HEK293T (cell line): Measurements from ENCODE around the gene STAB1.

Source experiments
- CTCF ChIA-PET: fragments of 350-600 bp; formaldehyde crosslinking; extraction: SDS; loops from one replicate; lab custom pipeline; 2021; ENCODE audit warnings: antibody characterized with exemption, inconsistent platforms; lab: Yijun Ruan, JAX
- POLR2A ChIA-PET: fragments of 350-600 bp; formaldehyde crosslinking; extraction: SDS; loops from one replicate; lab custom pipeline; 2020; ENCODE audit warnings: antibody characterized with exemption, inconsistent platforms; lab: Yijun Ruan, JAX
- DNase-seq: peaks from one replicate; pipeline ENCODE4 v3.0.0; 2012; ENCODE audit warnings: mixed read lengths; ENCODE audit errors: extremely low spot score
- ARNT ChIP-seq: fragments of 450-650 bp; IDR thresholded peaks from 2 replicates; pipeline ENCODE4 v1.6.1; 2017; ENCODE audit warnings: mild to moderate bottlenecking
- BHLHE40 ChIP-seq: fragments of 450-650 bp; IDR thresholded peaks from 2 replicates; pipeline ENCODE4 v1.6.1; 2016; ENCODE audit warnings: mild to moderate bottlenecking, moderate library complexity, borderline replicate concordance
- CTBP1 ChIP-seq: fragments of 450-650 bp; IDR thresholded peaks from 2 replicates; pipeline ENCODE4 v1.6.1; 2016; ENCODE audit warnings: borderline replicate concordance
- ELF4 ChIP-seq: fragments of 450-650 bp; IDR thresholded peaks from 2 replicates; pipeline ENCODE4 v1.6.1; 2017; ENCODE audit warnings: antibody characterized with exemption
- FOXA1 ChIP-seq: fragments of 450-650 bp; IDR thresholded peaks from 2 replicates; pipeline ENCODE4 v1.6.1; 2016; ENCODE audit warnings: mild to moderate bottlenecking
- FOXK2 ChIP-seq: fragments of 450-650 bp; IDR thresholded peaks from 2 replicates; pipeline ENCODE4 v1.6.1; 2016; ENCODE audit warnings: mild to moderate bottlenecking
- FOXM1 ChIP-seq: fragments of 450-650 bp; IDR thresholded peaks from 2 replicates; pipeline ENCODE4 v1.6.1; 2017; ENCODE audit warnings: mild to moderate bottlenecking, borderline replicate concordance
- HDGF ChIP-seq: fragments of 450-650 bp; IDR thresholded peaks from 2 replicates; pipeline ENCODE4 v1.6.1; 2017; ENCODE audit warnings: antibody characterized with exemption, borderline replicate concordance
- L3MBTL2 ChIP-seq: fragments of 450-650 bp; conservative IDR thresholded peaks from 2 replicates; pipeline ENCODE4 v1.6.1; 2016; ENCODE audit warnings: mild to moderate bottlenecking
- LEF1 ChIP-seq: fragments of 450-650 bp; IDR thresholded peaks from 2 replicates; pipeline ENCODE4 v1.6.1; 2017; ENCODE audit warnings: mild to moderate bottlenecking, borderline replicate concordance
- NFRKB ChIP-seq: fragments of 450-650 bp; IDR thresholded peaks from 2 replicates; pipeline ENCODE4 v1.6.1; 2016; ENCODE audit warnings: mild to moderate bottlenecking, moderate library complexity
- PKNOX1 ChIP-seq: fragments of 450-650 bp; IDR thresholded peaks from 2 replicates; pipeline ENCODE4 v1.6.1; 2016
- SP1 ChIP-seq: fragments of 450-650 bp; IDR thresholded peaks from 2 replicates; pipeline ENCODE4 v1.6.1; 2017
- SUZ12 ChIP-seq: fragments of 450-650 bp; IDR thresholded peaks from 2 replicates; pipeline ENCODE4 v1.6.1; 2016; ENCODE audit warnings: mild to moderate bottlenecking
- TARDBP ChIP-seq: fragments of 450-650 bp; IDR thresholded peaks from 2 replicates; pipeline ENCODE4 v1.6.1; 2016
- ZNF384 ChIP-seq: fragments of 450-650 bp; IDR thresholded peaks from 2 replicates; pipeline ENCODE4 v1.6.1; 2016

STAB1 gene, protein sequence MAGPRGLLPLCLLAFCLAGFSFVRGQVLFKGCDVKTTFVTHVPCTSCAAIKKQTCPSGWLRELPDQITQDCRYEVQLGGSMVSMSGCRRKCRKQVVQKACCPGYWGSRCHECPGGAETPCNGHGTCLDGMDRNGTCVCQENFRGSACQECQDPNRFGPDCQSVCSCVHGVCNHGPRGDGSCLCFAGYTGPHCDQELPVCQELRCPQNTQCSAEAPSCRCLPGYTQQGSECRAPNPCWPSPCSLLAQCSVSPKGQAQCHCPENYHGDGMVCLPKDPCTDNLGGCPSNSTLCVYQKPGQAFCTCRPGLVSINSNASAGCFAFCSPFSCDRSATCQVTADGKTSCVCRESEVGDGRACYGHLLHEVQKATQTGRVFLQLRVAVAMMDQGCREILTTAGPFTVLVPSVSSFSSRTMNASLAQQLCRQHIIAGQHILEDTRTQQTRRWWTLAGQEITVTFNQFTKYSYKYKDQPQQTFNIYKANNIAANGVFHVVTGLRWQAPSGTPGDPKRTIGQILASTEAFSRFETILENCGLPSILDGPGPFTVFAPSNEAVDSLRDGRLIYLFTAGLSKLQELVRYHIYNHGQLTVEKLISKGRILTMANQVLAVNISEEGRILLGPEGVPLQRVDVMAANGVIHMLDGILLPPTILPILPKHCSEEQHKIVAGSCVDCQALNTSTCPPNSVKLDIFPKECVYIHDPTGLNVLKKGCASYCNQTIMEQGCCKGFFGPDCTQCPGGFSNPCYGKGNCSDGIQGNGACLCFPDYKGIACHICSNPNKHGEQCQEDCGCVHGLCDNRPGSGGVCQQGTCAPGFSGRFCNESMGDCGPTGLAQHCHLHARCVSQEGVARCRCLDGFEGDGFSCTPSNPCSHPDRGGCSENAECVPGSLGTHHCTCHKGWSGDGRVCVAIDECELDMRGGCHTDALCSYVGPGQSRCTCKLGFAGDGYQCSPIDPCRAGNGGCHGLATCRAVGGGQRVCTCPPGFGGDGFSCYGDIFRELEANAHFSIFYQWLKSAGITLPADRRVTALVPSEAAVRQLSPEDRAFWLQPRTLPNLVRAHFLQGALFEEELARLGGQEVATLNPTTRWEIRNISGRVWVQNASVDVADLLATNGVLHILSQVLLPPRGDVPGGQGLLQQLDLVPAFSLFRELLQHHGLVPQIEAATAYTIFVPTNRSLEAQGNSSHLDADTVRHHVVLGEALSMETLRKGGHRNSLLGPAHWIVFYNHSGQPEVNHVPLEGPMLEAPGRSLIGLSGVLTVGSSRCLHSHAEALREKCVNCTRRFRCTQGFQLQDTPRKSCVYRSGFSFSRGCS (N-terminal part only)

DNA sequence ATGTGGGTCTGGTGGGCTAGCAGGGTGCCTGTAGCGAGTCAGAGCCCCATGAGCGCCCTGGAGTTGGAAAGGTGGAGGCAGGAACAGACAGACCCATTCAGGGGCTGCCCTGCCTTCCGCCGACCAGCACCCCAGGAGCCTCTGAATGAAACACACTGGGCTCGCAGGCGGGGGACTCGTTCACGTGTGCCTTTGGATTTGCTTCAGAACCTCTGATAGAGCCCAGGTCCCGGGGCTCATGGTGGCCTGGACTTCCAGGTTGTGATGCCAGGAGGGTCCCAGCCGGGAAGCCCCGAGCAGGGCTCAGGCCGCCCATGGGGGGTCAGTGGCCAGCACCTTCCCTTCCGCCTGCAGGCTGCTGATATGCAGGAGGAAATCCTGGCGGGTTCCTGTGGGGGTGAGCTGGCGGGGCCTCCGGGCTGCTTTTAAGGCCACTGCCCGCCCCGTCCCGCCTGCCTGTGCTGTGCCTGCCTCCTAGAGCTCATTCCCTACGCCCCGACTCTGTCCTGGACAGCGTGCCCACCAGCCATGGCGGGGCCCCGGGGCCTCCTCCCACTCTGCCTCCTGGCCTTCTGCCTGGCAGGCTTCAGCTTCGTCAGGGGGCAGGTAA is at the start of gene STAB1:
Gene STAB1 (plus strand): TSS at position 453 of the 610 bp plus-strand sequence. CDS start 76 bp downstream, at position 529.
- CTCF ChIA-PET, result no interaction called here
- TF ChIP-seq FOXK2, result no peak
- no peak for TF ChIP-seq BHLHE40
- no peak for TF ChIP-seq L3MBTL2
- TF ChIP-seq CTBP1, result no peak
- no peak for TF ChIP-seq HDGF
- no peak for TF ChIP-seq SUZ12
- no peak for TF ChIP-seq NFRKB
- no peak for TF ChIP-seq PKNOX1
- no peak for TF ChIP-seq LEF1
- no peak for TF ChIP-seq FOXA1
- no peak for TF ChIP-seq ZNF384
- no peak for TF ChIP-seq SP1
- no peak for DNase-seq
- POLR2A ChIA-PET, result no interaction called here

DNA sequence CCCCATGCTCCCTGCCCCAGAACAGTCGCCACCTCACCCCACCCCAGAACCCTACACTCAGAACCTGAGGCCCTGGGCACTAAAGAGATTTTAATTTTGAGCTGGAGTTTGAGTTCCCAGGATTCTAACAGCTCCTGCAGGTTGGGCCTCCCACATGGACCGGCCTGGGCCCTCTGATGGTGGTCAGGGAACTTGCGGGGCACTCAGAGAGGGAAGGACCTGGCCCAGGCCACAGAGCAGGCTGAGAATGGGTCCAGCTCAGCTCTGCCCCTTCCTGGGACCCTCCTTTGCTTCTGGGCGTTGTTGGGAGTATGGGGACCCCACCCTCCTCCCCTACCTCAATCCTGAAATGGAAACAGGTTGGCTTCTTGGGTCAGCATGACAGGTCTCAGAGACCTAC is 49.1 kb upstream of the STAB1 start:
- TF ChIP-seq SP1, result no peak
- no peak for TF ChIP-seq TARDBP
- no peak for TF ChIP-seq BHLHE40
- no peak for TF ChIP-seq HDGF
- TF ChIP-seq ARNT, result no peak
- TF ChIP-seq CTBP1, result no peak
- TF ChIP-seq FOXK2, result no peak
- TF ChIP-seq ELF4, result no peak
- no peak for TF ChIP-seq FOXA1
- no peak for TF ChIP-seq FOXM1
- no peak for TF ChIP-seq L3MBTL2
- ChIA-PET CTCF (interaction anchor here (0.7 to 4.1 kb wide), 9 partner anchors 11 to 226 kb away, joined by 3 to 35 read pairs (median 5); partner anchors contain the start of gene WDR82), POLR2A (interaction anchor here (1.4 to 2.6 kb wide), 3 partner anchors 12 to 158 kb away, joined by 4 to 11 read pairs (median 8); partner anchors contain the start of gene GLYCTK)
- DNase-seq, result no peak

GRCh38 chr3:52446631-52447511 is 48.3 kb upstream of the STAB1 start:
- ChIA-PET CTCF (interaction anchor here (0.7 to 4.1 kb wide), 9 partner anchors 12 to 227 kb away, joined by 3 to 35 read pairs (median 5); partner anchors contain the start of gene WDR82), POLR2A (interaction anchor here (2.3 to 2.6 kb wide), 2 partner anchors 13 to 159 kb away, joined by 8 to 11 read pairs; partner anchors contain the start of gene GLYCTK)
- peak; percentile 69 for DNase-seq
- TF ChIP-seq PKNOX1, result no peak
- peak; percentile 61 for TF ChIP-seq L3MBTL2
- TF ChIP-seq SP1, result no peak

DNA sequence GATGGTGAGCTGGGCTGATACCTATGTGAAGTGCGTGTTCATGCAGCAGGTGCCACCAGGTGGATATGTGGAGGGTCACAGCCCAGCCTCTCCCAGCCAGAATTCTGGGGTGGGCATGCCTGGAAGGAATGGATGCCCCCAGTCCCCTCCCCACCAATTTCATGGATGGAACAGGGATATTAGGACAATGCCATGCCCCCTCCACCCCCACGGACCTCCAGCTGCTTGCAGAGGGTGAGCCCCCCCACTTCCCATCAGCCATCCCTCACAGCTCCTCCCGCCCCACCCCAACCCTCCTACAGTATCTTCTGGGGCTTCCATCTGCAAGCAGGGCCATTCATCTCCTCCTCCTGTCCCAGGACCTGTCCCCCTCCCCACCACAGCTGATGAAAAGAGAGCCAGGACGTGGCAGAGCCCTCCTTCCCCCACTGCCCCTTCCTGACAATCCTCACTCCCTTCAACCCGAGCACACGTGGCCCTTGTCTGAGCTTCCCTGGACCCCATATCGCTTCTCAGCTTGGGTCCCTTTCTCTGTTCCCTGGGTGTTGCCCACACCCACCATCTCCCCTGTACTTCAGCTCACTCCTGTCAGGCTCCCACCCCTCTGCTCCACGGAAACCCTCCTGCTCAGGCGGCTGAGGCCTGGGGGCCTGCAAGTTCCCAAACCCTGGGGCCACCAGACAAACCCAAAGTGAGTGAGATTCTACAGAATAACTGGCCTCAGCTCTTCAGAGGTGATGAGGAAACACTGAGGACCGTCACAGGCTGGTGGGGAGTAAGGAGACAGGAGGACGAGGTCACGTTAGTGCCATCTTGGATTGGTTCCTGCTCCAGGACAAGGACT is 47.4 kb upstream of the STAB1 start:
- ChIA-PET POLR2A (interaction anchor here (0.8 to 2.6 kb wide), 5 partner anchors 9 to 160 kb away, joined by 3 to 11 read pairs (median 4); partner anchors contain the start of gene GLYCTK), CTCF (interaction anchor here (0.6 to 4.1 kb wide), 9 partner anchors 9 to 229 kb away, joined by 3 to 35 read pairs (median 5); partner anchors contain the start of gene WDR82)
- DNase-seq, result no peak
- no peak for TF ChIP-seq FOXA1
- TF ChIP-seq FOXM1, result no peak
- no peak for TF ChIP-seq ZNF384
- TF ChIP-seq ELF4, result no peak
- no peak for TF ChIP-seq ARNT
